Measurements from ENCODE around the gene ALKBH4.
"Not testable (repeated sequence)": the region's sequence is repeated elsewhere in the genome, so short reads cannot be mapped to it uniquely, and the experiment has no call there.

The ALKBH4 gene, protein sequence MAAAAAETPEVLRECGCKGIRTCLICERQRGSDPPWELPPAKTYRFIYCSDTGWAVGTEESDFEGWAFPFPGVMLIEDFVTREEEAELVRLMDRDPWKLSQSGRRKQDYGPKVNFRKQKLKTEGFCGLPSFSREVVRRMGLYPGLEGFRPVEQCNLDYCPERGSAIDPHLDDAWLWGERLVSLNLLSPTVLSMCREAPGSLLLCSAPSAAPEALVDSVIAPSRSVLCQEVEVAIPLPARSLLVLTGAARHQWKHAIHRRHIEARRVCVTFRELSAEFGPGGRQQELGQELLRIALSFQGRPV

DNA sequence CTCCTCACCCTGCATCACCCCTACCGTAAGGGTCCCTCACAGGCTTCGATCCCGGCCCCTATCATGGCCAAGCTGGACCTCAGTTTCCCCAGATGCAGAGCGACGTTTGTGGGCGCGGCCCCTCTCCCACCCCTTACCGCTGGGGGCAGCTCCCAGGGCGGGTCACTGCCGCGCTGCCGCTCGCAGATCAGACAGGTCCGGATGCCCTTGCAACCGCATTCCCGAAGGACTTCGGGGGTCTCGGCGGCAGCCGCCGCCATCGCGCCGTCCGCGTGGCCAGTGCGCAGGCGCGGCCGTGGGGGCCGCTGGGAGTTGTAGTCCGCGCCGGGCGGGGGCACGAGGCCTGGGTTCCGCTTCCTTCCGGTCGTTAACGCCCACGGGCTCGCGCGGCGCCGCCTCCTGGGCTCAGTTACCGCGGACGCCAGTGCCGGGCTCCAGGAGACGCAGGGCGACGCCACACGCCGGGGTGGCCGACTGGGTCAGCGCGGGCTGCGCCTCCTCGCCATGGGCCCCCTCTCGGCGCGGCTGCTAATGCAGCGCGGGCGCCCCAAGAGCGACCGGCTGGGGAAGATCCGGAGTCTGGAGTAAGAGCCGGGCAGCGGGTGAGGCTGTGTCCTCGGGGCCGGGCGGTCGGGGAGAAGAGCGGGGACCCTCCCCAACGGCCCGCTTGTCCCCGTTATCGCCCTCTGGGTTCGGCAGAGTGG is at the start of gene ALKBH4, which contains the start of gene LRWD1:
Gene ALKBH4, minus strand, starts transcription at position 287 of the 704 bp plus-strand sequence. Its CDS starts 27 bp downstream, at position 260.
Gene LRWD1, plus strand, starts transcription at position 408 of the 704 bp plus-strand sequence. Its CDS starts 97 bp downstream, at position 505.
- DNase-seq (ENCODE audit: low spot score): peak; percentile 100

DNA sequence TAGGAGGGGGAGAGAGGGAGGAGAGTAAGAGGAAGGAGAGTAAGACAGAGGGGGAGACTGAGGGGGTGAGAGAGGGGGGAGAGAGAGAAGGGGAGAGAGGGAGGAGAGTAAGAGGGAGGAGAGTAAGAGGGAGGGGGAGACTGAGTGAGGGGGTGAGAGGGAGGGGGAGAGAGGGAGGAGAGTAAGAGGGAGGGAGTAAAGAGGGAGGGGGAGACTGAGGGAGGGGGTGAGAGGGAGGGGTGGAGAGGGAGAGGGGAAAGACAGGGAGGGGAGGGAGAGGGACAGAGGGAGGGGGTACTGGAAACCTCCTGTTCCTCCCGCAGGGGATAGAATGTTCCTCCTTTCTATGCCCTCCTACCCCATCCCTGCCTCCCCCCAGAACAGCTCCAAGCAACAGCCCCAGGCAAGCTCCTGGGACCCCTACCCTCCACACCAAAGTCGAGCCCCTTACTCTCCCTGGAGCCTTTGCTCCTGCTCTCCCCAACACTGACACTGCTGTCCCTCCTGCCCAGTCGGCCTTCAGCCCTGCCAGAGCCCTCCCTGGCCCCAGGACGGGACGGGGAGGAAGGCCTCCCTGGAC is 48.1 kb upstream of the ALKBH4 start:
- DNase-seq (ENCODE audit: low spot score): not testable (repeated sequence)

GRCh38 chr7:102511860-102512522 is 47.3 kb upstream of the ALKBH4 start:
- DNase-seq (ENCODE audit: low spot score): not testable (repeated sequence)

DNA sequence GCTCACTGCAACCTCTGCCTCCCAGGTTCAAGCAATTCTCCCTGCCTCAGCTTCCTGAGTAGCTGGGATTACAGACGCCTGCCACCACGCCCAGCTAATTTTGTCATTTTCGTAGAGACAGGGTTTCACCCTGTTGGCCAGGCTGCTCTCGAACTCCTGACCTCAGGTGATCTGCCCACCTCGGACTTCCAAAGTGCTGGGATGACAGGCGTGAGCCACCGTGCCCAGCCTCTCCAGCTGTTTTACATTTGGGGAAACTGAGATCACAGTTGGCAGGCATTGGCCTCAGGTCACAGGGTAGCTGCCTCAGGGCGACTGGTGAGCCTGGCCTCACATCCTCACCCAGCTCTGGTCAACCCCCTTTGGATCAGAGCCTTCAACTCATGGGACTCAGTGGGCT is 45.9 kb upstream of the ALKBH4 start:
- not testable (repeated sequence) for DNase-seq (ENCODE audit: low spot score)

DNA sequence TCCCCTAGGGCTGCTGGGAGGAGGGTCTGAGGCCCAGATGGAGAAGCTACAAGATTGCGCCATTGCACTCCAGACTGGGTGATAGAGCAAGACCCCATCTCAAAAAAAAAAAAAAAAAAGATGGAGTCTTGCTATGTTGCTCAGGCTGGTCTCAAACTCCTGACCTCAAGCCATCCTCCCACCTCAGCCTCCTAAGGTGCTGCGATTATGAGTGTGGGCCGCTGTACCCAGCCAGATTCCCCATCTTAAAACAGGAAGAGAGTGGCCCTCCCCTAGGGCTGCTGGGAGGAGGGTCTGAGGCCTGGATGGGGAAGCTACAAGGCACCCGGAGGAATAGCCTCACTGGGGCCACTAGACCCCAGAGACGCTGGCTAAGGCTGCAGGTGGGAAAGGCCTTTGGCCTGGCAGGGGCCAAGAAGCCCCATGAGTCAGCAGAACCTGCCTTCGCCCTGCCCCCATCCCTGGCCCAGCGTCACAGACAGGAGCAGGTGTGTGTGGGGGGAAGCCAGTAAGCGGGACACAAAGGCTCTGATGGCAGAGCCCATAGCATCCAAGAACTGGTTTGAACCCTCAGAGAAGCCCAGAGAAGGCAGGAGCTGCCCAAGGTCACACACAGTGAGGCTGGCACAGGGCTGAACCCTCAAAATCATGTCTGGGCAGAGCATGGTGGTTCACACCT is 42.9 kb upstream of the ALKBH4 start:
- not testable (repeated sequence) for DNase-seq (ENCODE audit: low spot score)

DNA sequence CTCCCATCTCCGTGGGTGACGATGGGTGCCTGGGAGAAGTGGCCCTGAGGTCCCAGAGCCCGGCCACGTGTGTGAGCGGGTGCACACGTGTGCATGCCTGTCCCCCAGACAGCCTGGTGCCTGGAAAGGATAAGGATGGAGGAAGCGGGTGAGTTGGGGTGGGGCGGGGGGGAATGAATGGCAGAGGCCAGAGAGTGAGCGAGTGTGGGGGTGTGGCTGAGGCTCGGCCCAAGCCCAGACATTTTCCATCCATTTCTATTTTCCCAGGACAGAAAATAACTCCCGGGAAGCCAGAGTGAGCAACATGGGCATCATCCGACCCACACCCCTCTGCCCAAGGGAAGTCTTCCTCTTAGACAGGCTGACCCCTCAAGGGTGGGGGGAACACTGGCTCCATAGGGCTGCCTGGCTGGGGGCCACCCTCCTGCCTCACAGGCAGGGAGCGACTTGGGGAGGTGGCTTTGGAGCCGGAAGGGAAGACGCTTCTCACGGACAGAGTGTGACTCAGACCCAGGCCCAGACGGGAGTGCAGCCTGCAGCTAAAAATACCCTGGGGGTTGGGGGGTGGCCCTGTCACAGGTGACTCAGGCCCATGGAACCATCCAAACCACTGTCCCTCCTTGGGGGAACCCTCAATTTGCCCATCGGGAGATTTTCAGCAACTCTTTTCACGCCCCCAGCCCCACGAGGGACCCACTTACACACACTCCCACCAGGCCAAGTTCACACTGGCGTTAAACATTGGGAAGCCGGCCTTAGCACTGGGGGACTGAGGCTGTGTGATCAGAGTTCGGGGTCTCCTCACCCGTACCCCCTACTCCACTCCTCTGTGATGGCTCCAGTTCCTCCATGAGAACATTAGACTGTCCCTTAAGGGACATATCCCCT is 40.9 kb upstream of the ALKBH4 start:
- DNase-seq (ENCODE audit: low spot score): not testable (repeated sequence)

- not testable (repeated sequence) for DNase-seq (ENCODE audit: low spot score)
Measured at GRCh38 chr7:102503141-102503540, 38.5 kb upstream of the ALKBH4 start.

DNA sequence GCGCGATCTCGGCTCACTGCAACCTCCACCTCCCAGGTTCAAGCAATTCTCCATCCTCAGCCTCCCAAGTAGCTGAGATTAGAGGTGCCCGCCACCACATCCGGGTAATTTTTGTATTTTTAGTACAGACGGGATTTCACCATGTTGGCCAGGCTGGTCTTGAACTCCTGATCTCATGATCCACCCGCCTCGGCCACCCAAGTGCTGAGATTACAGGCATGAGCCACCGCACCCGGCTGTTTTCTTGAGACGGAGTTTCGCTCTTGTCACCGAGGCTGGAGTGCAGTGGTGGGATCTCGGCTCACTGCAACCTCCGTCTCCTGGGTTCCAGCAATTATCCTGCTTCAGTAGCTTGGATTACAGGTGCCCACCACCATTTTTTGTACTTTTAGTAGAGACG is 33.7 kb upstream of the ALKBH4 start:
- DNase-seq (ENCODE audit: low spot score): not testable (repeated sequence)

- not testable (repeated sequence) for DNase-seq (ENCODE audit: low spot score)
Measured at GRCh38 chr7:102497308-102497707, 32.6 kb upstream of the ALKBH4 start.

DNA sequence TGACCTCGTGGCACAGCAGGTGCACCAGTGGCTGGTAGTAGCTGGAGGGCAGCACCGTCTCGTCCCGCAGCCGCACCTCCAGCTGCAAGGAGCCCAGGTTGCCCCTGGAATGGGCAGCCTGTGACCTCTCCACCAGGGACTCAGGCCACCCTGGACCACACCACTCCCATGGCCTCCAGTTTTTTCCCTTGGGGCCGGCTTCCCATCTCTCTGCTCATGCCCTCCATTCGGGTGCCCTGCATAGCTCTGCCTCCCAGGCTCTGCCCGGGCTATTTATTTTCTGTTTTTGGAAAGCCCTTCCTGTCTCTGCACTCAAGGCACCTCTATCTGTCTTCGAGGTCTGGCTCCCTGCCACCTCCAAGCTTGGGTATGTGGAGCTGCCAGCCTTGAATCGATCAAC is 32.2 kb upstream of the ALKBH4 start:
- not testable (repeated sequence) for DNase-seq (ENCODE audit: low spot score)

DNA sequence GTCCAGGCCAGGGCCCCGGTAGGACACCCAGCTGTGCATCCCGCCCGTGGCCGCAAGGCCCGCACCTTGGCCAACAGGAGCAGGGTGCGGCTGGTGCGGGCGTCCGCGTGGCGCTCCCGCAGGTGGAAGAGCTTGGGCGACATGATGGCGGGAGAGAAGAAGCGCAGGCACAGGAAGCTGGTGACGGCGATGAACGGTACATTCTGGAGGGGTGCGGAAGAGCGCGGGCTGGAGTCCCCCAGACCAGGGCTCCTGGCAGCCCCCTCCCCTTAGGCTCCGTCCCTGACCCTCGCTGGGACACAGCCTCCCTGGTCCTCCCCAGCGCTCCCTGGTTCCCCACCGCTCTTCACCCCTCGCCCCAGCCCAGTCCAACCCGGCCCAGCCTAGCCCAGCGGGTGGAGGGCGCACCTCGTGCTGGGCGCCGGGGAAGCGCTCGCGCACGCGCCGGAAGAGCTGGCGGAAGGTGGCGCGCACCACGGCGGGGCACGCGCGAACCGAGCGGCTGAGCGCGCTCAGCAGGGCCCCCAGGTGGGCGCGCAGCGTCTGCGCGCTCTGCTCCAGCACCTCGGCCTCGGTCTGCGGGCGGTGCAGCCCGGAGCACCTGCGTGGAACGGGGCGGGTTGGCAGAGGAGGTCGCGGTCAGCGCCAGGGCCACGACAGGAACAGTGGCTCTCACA is 29.9 kb upstream of the ALKBH4 start:
- DNase-seq (ENCODE audit: low spot score): not testable (repeated sequence)

DNA sequence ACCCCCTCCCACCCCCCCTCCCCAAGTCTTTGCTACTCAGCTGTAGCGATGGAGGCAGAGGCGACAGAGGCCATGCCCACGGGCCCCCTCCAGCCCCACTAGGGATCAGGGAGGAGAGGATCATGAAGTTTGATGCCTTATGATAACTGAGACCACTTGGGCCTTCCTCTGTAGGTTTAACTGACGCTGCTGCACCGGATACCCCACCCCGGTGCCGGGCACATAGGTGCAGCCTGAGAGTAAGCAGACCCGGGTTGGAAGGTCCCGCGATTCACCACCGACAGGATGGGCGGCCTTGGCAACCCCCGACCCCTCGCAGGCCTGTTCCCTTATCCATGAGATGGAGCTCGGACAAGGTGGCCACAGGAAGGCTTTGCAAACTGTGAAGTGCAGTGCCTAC is 29.4 kb upstream of the ALKBH4 start:
- DNase-seq (ENCODE audit: low spot score): not testable (repeated sequence)

GRCh38 chr7:102493220-102493935 is 28.7 kb upstream of the ALKBH4 start:
- not testable (repeated sequence) for DNase-seq (ENCODE audit: low spot score)

DNA sequence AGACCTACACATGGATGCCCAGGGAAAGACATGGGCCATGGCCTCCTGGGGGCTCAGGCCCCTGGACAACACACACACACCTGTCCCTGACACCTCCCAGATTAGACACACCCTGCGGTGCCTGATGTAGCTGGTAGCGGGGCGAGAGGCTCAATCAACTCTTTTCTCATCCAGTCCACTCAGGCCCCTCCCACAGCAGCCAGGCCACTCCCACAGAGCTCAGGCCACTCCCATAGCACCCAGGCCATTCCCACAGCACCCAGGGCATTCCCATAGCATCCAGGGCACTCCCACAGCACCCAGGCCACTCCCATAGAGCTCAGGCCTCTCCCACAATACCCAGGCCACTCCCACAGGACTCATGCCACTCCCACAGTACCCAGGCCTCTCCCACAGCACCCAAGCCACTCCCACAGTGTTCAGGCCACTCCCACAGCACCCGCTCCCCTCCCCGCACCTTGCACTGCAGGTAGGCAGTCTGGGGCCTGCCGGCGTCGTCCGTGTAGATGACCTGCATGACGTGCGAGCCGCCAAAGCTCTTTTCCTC is 25.9 kb upstream of the ALKBH4 start:
- DNase-seq (ENCODE audit: low spot score): not testable (repeated sequence)

- DNase-seq (ENCODE audit: low spot score): not testable (repeated sequence)
Measured at GRCh38 chr7:102484317-102484716, 19.7 kb upstream of the ALKBH4 start.

DNA sequence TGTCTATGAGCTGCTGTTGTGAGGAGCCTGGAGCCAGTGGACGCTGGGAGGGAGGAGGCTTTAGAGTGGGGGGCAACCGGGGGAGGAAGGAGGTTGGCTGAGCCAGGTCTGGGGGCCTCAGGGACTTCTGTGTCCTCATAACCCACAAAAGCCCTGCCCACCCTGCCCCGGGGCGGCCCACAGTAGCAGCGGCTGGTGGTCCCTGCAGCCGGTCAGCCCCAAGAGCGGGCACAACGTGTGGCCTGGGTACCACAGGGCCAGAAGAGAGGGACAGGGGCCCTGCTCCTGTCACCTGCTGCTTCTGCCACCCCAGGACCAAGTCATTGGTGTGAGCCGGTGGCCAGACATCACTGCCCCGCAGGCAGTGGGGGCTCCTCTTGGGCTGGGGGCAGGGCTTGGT is 17.3 kb upstream of the ALKBH4 start:
- DNase-seq (ENCODE audit: low spot score): not testable (repeated sequence)

DNA sequence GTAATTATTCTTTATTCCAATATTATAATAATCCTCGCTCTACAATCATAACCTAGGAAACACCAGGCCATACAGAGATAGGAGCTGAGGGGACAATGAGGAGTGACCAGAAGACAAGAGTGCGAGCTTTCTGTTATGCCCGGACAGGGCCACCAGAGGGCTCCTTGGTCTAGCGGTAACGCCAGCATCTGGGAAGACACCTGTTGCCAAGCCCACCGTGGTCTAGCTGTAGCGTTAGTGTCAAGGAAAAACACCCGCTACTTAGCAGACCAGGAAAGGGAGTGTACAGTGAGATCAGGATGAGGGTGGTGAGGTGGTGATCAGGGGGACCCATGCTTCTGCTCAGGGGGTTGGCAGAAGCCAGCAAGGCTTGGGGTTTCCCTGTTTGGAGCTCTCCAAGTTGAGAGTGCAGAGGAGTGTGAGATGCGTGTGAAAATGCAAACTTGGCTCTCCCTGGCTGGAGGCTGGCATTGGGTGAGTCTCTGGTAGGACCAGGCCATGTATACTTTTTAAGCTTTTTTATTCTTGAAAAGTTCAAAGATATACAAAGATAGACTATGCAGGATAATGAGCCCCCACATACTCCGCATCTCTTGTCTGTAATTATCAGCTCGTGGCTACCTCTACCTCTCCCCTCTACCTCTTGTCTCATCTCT is 15.4 kb upstream of the ALKBH4 start:
- DNase-seq (ENCODE audit: low spot score): not testable (repeated sequence)

DNA sequence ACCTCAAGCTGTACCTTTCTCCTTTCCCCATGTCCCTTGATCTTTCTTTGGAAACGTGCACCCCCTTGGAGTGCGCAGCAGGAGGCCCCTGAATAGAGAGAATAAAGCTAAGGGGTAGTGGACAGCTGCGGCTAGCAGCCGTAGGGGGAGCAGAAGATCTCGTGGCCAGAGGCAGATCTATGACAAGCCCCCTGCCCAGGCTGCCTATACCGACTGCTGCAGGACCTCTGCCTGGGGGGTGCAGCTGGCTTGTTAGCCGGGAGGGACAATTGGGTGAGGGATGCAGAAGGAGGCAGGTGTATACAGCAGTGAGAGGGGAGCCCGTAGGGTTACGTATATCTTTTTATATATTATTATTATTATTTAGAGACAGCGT is 14.5 kb upstream of the ALKBH4 start:
- DNase-seq (ENCODE audit: low spot score): not testable (repeated sequence)

Measured in D341Med (cell line).